ENCODE results near the gene IYD. TPM values are rescaled to one million over a fixed set of nuclear protein-coding genes. Genes with fewer than 3 reads are reported as not detected.

Gene IYD
- total RNA-seq, 1 donor from 2014 or later: not detected

DNA sequence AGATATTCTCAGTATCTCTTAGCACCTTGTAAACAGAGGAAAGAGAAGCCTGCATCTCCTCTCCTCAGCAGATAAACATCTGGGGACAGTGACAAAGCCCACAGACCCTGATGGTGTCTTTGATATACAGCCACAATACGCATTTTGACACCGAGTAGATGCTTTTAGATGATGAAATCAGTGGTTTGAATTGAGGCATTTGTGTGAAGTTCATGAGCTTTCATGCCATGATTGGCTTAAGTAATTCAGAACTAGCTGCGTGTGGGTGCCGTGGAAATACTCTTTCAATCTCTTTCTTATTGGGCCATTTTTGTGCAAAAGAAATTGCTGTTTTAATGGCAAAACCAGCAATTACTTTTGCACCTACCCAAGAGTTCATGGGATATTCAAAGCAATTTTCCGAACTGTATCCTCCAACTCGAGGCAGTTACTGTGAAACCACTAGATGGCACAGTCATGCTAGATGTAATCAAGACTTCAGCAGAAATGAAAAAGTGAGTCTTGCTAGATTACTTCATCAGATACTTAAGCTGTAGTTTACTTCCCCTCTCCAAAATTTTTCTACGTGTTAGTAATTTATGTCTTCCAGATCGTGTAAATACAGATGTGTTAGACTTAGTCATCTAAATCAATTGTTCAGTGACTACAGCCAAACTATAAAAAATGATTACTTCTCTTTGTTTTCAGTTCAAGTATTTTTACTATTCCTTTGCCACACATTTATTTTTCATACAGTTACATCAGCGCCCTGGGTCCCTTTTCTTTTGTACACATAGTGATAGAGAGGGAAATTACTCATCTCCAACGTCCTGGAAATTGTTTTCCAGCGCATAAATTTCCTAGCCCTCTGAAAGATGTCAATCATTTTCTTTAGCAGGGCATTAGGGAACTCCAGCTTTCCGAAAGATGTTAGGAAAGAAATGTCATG, 49.4 kb downstream of the IYD start:
- TF ChIP-seq, protein P1, sequence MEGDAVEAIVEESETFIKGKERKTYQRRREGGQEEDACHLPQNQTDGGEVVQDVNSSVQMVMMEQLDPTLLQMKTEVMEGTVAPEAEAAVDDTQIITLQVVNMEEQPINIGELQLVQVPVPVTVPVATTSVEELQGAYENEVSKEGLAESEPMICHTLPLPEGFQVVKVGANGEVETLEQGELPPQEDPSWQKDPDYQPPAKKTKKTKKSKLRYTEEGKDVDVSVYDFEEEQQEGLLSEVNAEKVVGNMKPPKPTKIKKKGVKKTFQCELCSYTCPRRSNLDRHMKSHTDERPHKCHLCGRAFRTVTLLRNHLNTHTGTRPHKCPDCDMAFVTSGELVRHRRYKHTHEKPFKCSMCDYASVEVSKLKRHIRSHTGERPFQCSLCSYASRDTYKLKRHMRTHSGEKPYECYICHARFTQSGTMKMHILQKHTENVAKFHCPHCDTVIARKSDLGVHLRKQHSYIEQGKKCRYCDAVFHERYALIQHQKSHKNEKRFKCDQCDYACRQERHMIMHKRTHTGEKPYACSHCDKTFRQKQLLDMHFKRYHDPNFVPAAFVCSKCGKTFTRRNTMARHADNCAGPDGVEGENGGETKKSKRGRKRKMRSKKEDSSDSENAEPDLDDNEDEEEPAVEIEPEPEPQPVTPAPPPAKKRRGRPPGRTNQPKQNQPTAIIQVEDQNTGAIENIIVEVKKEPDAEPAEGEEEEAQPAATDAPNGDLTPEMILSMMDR (IDR thresholded peaks at IDR 0.05; ENCODE audit: insufficient read depth, low read length, poor library complexity, severe bottlenecking): peak; percentile 78
- no peaks in the 10 kb centered on the region for H3K27me3 ChIP-seq (ENCODE audit: control insufficient read depth, insufficient read depth, low read length)
- H3K4me3 ChIP-seq (ENCODE audit: low read depth, low read length): no peak overlapping the region
- DNase-seq (ENCODE audit: low read depth): peak; percentile 67
- H3K36me3 ChIP-seq (ENCODE audit: control insufficient read depth, insufficient read depth, low read length): no peaks in the 10 kb centered on the region

DNA sequence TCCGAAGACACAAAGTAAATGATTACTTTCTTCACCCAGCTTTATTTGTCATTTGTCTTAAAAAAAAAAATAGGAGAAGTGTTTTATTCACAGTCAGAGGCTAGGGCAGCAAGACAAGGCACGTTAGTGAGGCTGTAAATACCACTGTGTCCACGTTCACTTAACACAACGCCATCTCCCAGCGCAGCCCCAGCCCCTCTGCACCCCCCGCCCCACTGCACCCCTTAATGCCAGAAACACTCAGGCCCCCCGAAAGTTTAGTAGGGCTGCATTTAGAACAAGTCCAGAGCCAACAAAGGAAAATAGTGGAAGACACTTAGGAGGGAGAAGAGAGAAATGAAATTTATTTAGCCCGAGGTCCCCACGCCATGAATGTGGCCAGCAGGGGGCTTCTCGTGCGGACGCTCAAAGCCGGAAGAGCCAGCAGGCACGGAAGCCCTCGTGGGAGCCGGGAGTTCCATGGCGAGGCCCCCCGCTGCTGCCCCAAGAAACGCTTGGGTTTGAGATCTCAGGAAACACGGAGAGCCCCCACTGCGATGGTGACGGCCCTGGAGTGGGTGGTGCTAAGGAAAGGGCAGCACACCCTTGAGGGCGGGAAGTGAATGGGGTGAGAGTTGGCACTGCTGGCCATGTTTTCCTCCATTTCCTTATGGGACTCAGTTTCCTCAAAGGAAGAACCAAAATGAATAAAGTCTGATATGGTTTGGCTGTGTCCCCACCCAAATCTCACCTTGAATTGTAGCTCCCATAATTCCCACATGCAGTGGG, 50.2 kb downstream of the IYD start:
- H3K27me3 ChIP-seq (ENCODE audit: control insufficient read depth, insufficient read depth, low read length): no peaks in the 10 kb centered on the region
- no peak for DNase-seq (ENCODE audit: low read depth)

GRCh38 chr6:150420428-150420827, 51.6 kb downstream of the IYD start:
- Histone ChIP-seq H3K27me3 (ENCODE audit: control insufficient read depth, insufficient read depth, low read length) (no peaks in the 10 kb centered on the region), H3K36me3 (ENCODE audit: control insufficient read depth, insufficient read depth, low read length) (no peaks in the 10 kb centered on the region), H3K4me3 (ENCODE audit: low read depth, low read length) (no peak overlapping the region)
- TF ChIP-seq, protein P1 (IDR thresholded peaks at IDR 0.05; ENCODE audit: insufficient read depth, low read length, poor library complexity, severe bottlenecking): no peak
- DNase-seq (ENCODE audit: low read depth): no peak

More for the DNA sequence above, 50.2 kb downstream of the IYD start:
- Histone ChIP-seq H3K36me3 (ENCODE audit: control insufficient read depth, insufficient read depth, low read length) (no peaks in the 10 kb centered on the region), H3K4me3 (ENCODE audit: low read depth, low read length) (peak overlapping the region; percentile 24)
- TF ChIP-seq, protein P1 (IDR thresholded peaks at IDR 0.05; ENCODE audit: insufficient read depth, low read length, poor library complexity, severe bottlenecking): peak; percentile 83

DNA sequence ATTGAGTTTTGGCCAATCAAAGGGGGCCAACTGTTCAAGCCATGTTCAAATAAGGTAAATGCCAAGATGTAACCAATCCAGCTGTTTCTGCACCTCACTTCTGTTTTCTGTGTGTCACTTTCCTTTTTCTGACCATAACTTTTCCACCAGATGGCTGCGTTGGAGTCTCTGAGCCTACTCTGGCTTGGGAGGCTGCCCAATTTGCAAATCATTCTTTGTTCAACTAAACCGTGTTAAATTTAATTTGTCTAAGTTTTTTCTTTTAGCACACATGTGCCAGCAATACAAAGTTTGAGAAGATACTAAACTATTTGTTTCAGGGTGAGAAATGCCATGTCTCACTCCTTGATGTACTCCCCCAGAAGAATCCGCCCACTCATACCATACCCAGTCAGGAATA, 52.1 kb downstream of the IYD start:
- DNase-seq (ENCODE audit: low read depth): no peak
- no peaks in the 10 kb centered on the region for H3K36me3 ChIP-seq (ENCODE audit: control insufficient read depth, insufficient read depth, low read length)
- TF ChIP-seq, protein P1 (IDR thresholded peaks at IDR 0.05; ENCODE audit: insufficient read depth, low read length, poor library complexity, severe bottlenecking): no peak

GRCh38 chr6:150425508-150425907, 56.7 kb downstream of the IYD start:
- Histone ChIP-seq H3K27me3 (ENCODE audit: control insufficient read depth, insufficient read depth, low read length) (no peaks in the 10 kb centered on the region), H3K36me3 (ENCODE audit: control insufficient read depth, insufficient read depth, low read length) (no peaks in the 10 kb centered on the region), H3K4me3 (ENCODE audit: low read depth, low read length) (no peak overlapping the region)
- TF ChIP-seq, protein P1 (IDR thresholded peaks at IDR 0.05; ENCODE audit: insufficient read depth, low read length, poor library complexity, severe bottlenecking): no peak
- no peak for DNase-seq (ENCODE audit: low read depth)

More for the DNA sequence above, 52.1 kb downstream of the IYD start:
- Histone ChIP-seq H3K4me3 (ENCODE audit: low read depth, low read length) (no peak overlapping the region), H3K27me3 (ENCODE audit: control insufficient read depth, insufficient read depth, low read length) (no peaks in the 10 kb centered on the region)

Data from kidney epithelial cell (primary cell).